HEK293 (cell line): ENCODE measurements around the gene COQ8B.

ENCODE experiments used
- CTCF ChIA-PET: fragments of 350-600 bp; formaldehyde crosslinking; extraction: SDS; loops from one replicate; lab custom pipeline; 2021; ENCODE audit warnings: antibody characterized with exemption; lab: Yijun Ruan, JAX
- POLR2A ChIA-PET: fragments of 300-600 bp; formaldehyde crosslinking; extraction: SDS; loops from one replicate; lab custom pipeline; 2020; ENCODE audit warnings: antibody characterized with exemption, inconsistent platforms; lab: Yijun Ruan, JAX
- H3K27ac ChIP-seq: fragments of 200-500 bp; sonication (Bioruptor generic); 2 replicates; pipeline ENCODE4 v1.5.1; 2014; ENCODE audit warnings: low read depth, low read length, control low read depth, inconsistent platforms; ENCODE audit errors: extremely low read depth
- H3K36me3 ChIP-seq, 2 experiments: fragments of 200-500 bp in 1 of 2; sonication (Bioruptor generic) in 1 of 2; 1 replicate in 1 of 2; 2 replicates in 1 of 2; pipeline ENCODE4 v1.5.1; 2014 to 2017; ENCODE audit warnings: inconsistent platforms in 2 of 2, low read length in 2 of 2; ENCODE audit not compliant: control insufficient read depth in 2 of 2, insufficient read depth in 1 of 2
- H3K4me1 ChIP-seq: fragments of 200-500 bp; sonication (Bioruptor generic); 2 replicates; pipeline ENCODE4 v1.5.1; 2014; ENCODE audit warnings: mild to moderate bottlenecking, low read length, inconsistent platforms; ENCODE audit not compliant: control insufficient read depth, insufficient read depth
- H3K4me3 ChIP-seq: 2 replicates; pipeline ENCODE4 v1.5.1; 2011; ENCODE audit warnings: low read depth, mild to moderate bottlenecking, control low read depth, low read length, moderate library complexity
- H3K9me3 ChIP-seq: fragments of 200-500 bp; sonication (Bioruptor generic); 2 replicates; pipeline ENCODE4 v1.5.1; 2014; ENCODE audit warnings: low read depth, low read length, inconsistent platforms; ENCODE audit not compliant: control insufficient read depth, insufficient read depth
- BCL11B ChIP-seq: fragments of 450-650 bp; formaldehyde crosslinking; IDR thresholded peaks from 2 replicates; pipeline ENCODE4 v1.5.1; 2016; ENCODE audit warnings: low read depth, missing biosample characterization, missing genetic modification characterization
- FEZF1 ChIP-seq: fragments of 450-650 bp; formaldehyde crosslinking; IDR thresholded peaks from 2 replicates; pipeline ENCODE4 v1.5.1; 2016; ENCODE audit warnings: missing biosample characterization, missing genetic modification characterization
- HOXD13 ChIP-seq: sonication (generic); formaldehyde crosslinking; IDR thresholded peaks from 2 replicates; pipeline ENCODE4 v1.8.0; 2022; ENCODE audit warnings: missing genetic modification reagents, borderline replicate concordance
- OSR2 ChIP-seq: fragments of 450-650 bp; formaldehyde crosslinking; IDR thresholded peaks from 2 replicates; pipeline ENCODE4 v1.5.1; 2016; ENCODE audit warnings: missing biosample characterization, missing genetic modification characterization
- ZBTB1 ChIP-seq: fragments of 450-650 bp; formaldehyde crosslinking; IDR thresholded peaks from 2 replicates; pipeline ENCODE4 v1.5.1; 2016; ENCODE audit warnings: missing biosample characterization, missing genetic modification characterization
- ZNF146 ChIP-seq: fragments of 450-650 bp; formaldehyde crosslinking; IDR thresholded peaks from 2 replicates; pipeline ENCODE4 v1.5.1; 2016; ENCODE audit warnings: missing biosample characterization, missing genetic modification characterization
- ZNF214 ChIP-seq: fragments of 450-650 bp; formaldehyde crosslinking; IDR thresholded peaks from 2 replicates; pipeline ENCODE4 v1.5.1; 2017; ENCODE audit warnings: missing biosample characterization, mild to moderate bottlenecking, missing genetic modification characterization, borderline replicate concordance
- ZNF239 ChIP-seq: fragments of 450-650 bp; formaldehyde crosslinking; IDR thresholded peaks from 2 replicates; pipeline ENCODE4 v1.5.1; 2016; ENCODE audit warnings: missing biosample characterization, missing genetic modification characterization
- ZNF394 ChIP-seq: fragments of 450-650 bp; formaldehyde crosslinking; IDR thresholded peaks from 2 replicates; pipeline ENCODE4 v1.5.1; 2016; ENCODE audit warnings: missing biosample characterization, missing genetic modification characterization, mild to moderate bottlenecking, moderate library complexity, borderline replicate concordance
- ZNF501 ChIP-seq: fragments of 450-650 bp; formaldehyde crosslinking; IDR thresholded peaks from 2 replicates; pipeline ENCODE4 v1.5.1; 2016; ENCODE audit warnings: missing biosample characterization, missing genetic modification characterization
- ZNF664 ChIP-seq: fragments of 450-650 bp; formaldehyde crosslinking; IDR thresholded peaks from 2 replicates; pipeline ENCODE4 v1.5.1; 2016; ENCODE audit warnings: missing biosample characterization, missing genetic modification characterization
- ZNF768 ChIP-seq: fragments of 450-650 bp; formaldehyde crosslinking; IDR thresholded peaks from 2 replicates; pipeline ENCODE4 v1.5.1; 2018; ENCODE audit warnings: missing biosample characterization, mild to moderate bottlenecking, missing genetic modification characterization
- ZNF777 ChIP-seq: fragments of 450-650 bp; formaldehyde crosslinking; IDR thresholded peaks from 2 replicates; pipeline ENCODE4 v1.5.1; 2017; ENCODE audit warnings: missing biosample characterization, missing genetic modification characterization, borderline replicate concordance
- ZSCAN30 ChIP-seq: fragments of 450-650 bp; IDR thresholded peaks from 2 replicates; pipeline ENCODE4 v1.5.1; 2018; ENCODE audit warnings: missing biosample characterization, mild to moderate bottlenecking, missing genetic modification characterization, moderate library complexity
- TF ChIP-seq, protein P1 (sequence below): fragments of 450-650 bp; formaldehyde crosslinking; conservative IDR thresholded peaks from 2 replicates; pipeline ENCODE4 v1.5.1; 2016; ENCODE audit warnings: low read depth, missing biosample characterization, missing genetic modification characterization
- TF ChIP-seq, protein P2 (sequence below): fragments of 450-650 bp; formaldehyde crosslinking; IDR thresholded peaks from 2 replicates; pipeline ENCODE4 v1.5.1; 2016; ENCODE audit warnings: missing biosample characterization, missing genetic modification characterization
- TF ChIP-seq, protein P3 (sequence below): fragments of 450-650 bp; formaldehyde crosslinking; IDR thresholded peaks from 2 replicates; pipeline ENCODE4 v1.5.1; 2016; ENCODE audit warnings: missing biosample characterization, missing genetic modification characterization
- TF ChIP-seq, protein P4 (sequence below): fragments of 450-650 bp; formaldehyde crosslinking; IDR thresholded peaks from 2 replicates; pipeline ENCODE4 v1.5.1; 2016; ENCODE audit warnings: missing biosample characterization, missing genetic modification characterization
- TF ChIP-seq, protein P5 (sequence below): fragments of 450-650 bp; formaldehyde crosslinking; IDR thresholded peaks from 2 replicates; pipeline ENCODE4 v1.5.1; 2017; ENCODE audit warnings: missing biosample characterization, missing genetic modification characterization

The COQ8B gene

DNA sequence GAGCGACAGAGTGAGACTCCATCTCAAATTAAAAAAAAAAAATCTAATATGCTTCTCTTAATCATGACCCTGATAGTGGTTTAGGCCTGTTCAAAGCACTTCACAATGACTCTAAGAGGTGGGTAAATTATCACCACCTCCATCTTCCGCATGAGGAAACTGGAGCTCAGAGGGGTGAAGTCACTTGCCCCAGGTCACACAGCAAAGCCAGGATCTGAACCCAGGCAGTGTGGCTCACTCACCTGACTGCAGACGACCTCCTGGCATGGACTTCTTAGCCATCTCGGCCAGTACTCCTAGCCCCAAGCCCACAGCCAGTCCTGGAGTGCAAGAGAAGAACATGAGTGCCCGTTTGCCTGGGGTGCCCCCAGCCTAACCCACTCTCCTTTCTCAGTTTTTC lies 6.9 kb downstream of the COQ8B start:
- H3K4me3 ChIP-seq = no peak overlapping the region
- TF ChIP-seq, protein P1, sequence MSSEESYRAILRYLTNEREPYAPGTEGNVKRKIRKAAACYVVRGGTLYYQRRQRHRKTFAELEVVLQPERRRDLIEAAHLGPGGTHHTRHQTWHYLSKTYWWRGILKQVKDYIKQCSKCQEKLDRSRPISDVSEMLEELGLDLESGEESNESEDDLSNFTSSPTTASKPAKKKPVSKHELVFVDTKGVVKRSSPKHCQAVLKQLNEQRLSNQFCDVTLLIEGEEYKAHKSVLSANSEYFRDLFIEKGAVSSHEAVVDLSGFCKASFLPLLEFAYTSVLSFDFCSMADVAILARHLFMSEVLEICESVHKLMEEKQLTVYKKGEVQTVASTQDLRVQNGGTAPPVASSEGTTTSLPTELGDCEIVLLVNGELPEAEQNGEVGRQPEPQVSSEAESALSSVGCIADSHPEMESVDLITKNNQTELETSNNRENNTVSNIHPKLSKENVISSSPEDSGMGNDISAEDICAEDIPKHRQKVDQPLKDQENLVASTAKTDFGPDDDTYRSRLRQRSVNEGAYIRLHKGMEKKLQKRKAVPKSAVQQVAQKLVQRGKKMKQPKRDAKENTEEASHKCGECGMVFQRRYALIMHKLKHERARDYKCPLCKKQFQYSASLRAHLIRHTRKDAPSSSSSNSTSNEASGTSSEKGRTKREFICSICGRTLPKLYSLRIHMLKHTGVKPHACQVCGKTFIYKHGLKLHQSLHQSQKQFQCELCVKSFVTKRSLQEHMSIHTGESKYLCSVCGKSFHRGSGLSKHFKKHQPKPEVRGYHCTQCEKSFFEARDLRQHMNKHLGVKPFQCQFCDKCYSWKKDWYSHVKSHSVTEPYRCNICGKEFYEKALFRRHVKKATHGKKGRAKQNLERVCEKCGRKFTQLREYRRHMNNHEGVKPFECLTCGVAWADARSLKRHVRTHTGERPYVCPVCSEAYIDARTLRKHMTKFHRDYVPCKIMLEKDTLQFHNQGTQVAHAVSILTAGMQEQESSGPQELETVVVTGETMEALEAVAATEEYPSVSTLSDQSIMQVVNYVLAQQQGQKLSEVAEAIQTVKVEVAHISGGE (tag by site-specific recombination) = no peak
- TF ChIP-seq ZNF768 (tag by site-specific recombination) = peak; percentile 80
- CTCF ChIA-PET = interaction anchor here (0.6 to 1.8 kb wide), 3 partner anchors 46 to 222 kb away, joined by 4 to 5 read pairs (median 4); partner anchors contain the start of gene MIA
- peaks cover 6% of the 10 kb centered on the region for H3K4me1 ChIP-seq
- H3K36me3 ChIP-seq = peaks cover 70 to 90% of the 10 kb centered on the region in 2 experiments
- H3K27ac ChIP-seq = no peak overlapping the region
- no peaks in the 10 kb centered on the region for H3K9me3 ChIP-seq
- POLR2A ChIA-PET = interaction anchor here (0.6 kb wide), 1 partner anchor 41 kb away, joined by 3 read pairs; the partner anchor contains the start of genes ACTMAP and SNRPA

DNA sequence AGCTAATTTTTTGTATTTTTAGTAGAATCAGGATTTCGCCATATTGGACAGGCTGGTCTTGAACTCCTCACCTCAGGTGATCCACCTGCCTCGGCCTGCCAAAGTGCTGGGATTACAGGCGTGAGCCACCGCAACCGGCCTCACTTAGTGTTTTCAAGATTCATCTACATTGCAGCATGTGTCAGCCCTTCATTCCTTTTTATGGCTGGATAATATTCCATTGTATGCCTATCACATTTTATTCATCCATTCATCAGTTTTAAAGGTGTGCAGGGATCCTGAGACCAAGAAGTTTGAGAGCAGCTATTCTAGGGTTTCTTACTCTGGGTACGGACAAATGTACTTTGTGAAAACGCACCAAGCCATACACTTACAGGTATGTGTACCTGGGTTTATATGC lies 9.1 kb downstream of the COQ8B start:
- Histone ChIP-seq H3K4me1 (no peaks in the 10 kb centered on the region), H3K36me3 (peaks cover 84 to 97% of the 10 kb centered on the region in 2 experiments), H3K4me3 (no peak overlapping the region), H3K27ac (no peak overlapping the region), H3K9me3 (no peaks in the 10 kb centered on the region)
- ChIA-PET CTCF (interaction anchor here (0.6 to 1.7 kb wide), 6 partner anchors 55 to 1729 kb away, joined by 3 to 6 read pairs (median 4); partner anchors contain the start of gene EGLN2), POLR2A (interaction anchor here (0.6 to 1.2 kb wide), 4 partner anchors 9 to 43 kb away, joined by 3 to 7 read pairs (median 4); partner anchors contain the start of genes ACTMAP, COQ8B, ITPKC and NUMBL)
- TF ChIP-seq ZNF146 (peak; percentile 76; the same call in 1 of the 2 replicates), ZNF664 (tag by site-specific recombination) (peak; percentile 53; the same call in 1 of the 2 replicates)
- TF ChIP-seq, protein P2, sequence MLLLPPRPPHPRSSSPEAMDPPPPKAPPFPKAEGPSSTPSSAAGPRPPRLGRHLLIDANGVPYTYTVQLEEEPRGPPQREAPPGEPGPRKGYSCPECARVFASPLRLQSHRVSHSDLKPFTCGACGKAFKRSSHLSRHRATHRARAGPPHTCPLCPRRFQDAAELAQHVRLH (tag by site-specific recombination) = no peak

DNA sequence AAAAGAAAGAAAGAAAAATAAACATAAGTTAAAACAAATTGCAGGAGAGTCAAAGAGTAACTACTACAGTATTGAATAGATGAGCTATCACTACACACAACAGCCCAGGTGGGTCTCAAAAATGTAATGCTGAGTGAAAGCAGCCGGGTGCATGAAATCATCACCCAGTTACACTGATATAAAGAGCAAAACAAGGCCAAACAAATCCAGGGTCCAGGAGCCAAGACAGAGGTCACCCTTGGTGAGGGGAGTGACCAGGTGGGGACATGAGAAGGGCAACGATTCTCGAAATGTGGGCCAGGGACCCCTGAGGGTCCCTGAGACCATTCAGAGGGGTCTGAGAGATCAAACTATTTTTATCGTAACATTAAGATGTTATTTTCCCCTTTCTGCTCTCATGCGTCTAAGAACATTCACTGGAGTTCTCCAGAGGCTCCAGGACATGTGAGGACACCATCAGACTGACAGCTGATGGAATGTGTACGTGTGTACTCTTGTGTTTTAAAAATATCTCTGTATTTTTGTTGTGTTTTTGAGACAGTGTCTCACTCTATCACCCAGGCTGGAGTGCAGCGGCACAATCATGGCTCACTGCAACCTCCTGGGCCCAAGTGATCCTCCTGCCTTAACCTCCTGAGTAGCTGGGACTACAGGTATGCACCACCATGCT lies 10.6 kb downstream of the COQ8B start:
- no peak overlapping the region for H3K4me3 ChIP-seq
- H3K27ac ChIP-seq = 0 out of 2 replicates have a peak overlapping the region, but pooled peaks have one; percentile 1
- ChIA-PET POLR2A (interaction anchor here (0.6 to 1.9 kb wide), 4 partner anchors 10 to 441 kb away, joined by 3 to 8 read pairs (median 6); partner anchors contain the start of genes ACTMAP, COQ8B and ITPKC), CTCF (interaction anchor here (0.6 to 1.5 kb wide), 3 partner anchors 61 to 285 kb away, joined by 3 to 6 read pairs (median 3); no protein-coding TSS in a partner anchor)
- no peaks in the 10 kb centered on the region for H3K9me3 ChIP-seq
- H3K4me1 ChIP-seq = no peaks in the 10 kb centered on the region
- peaks cover 87 to 95% of the 10 kb centered on the region in 2 experiments for H3K36me3 ChIP-seq
- TF ChIP-seq, protein P3, sequence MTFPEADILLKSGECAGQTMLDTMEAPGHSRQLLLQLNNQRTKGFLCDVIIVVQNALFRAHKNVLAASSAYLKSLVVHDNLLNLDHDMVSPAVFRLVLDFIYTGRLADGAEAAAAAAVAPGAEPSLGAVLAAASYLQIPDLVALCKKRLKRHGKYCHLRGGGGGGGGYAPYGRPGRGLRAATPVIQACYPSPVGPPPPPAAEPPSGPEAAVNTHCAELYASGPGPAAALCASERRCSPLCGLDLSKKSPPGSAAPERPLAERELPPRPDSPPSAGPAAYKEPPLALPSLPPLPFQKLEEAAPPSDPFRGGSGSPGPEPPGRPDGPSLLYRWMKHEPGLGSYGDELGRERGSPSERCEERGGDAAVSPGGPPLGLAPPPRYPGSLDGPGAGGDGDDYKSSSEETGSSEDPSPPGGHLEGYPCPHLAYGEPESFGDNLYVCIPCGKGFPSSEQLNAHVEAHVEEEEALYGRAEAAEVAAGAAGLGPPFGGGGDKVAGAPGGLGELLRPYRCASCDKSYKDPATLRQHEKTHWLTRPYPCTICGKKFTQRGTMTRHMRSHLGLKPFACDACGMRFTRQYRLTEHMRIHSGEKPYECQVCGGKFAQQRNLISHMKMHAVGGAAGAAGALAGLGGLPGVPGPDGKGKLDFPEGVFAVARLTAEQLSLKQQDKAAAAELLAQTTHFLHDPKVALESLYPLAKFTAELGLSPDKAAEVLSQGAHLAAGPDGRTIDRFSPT (tag by site-specific recombination) = no peak
- TF ChIP-seq ZNF214 (tag by site-specific recombination) (no peak), ZNF777 (tag by site-specific recombination) (no peak), ZSCAN30 (tag by site-specific recombination) (no peak), OSR2 (tag by site-specific recombination) (no peak), ZNF501 (tag by site-specific recombination) (no peak), ZNF394 (tag by site-specific recombination) (no peak), HOXD13 (CRISPR knock-in tag) (no peak), ZNF239 (tag by site-specific recombination) (no peak), BCL11B (no peak), FEZF1 (tag by site-specific recombination) (no peak), ZBTB1 (tag by site-specific recombination) (no peak)
- TF ChIP-seq, protein P4, sequence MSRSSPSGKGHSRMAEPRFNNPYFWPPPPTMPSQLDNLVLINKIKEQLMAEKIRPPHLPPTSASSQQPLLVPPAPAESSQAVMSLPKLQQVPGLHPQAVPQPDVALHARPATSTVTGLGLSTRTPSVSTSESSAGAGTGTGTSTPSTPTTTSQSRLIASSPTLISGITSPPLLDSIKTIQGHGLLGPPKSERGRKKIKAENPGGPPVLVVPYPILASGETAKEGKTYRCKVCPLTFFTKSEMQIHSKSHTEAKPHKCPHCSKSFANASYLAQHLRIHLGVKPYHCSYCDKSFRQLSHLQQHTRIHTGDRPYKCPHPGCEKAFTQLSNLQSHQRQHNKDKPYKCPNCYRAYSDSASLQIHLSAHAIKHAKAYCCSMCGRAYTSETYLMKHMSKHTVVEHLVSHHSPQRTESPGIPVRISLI (tag by site-specific recombination) = no peak
- TF ChIP-seq, protein P5, sequence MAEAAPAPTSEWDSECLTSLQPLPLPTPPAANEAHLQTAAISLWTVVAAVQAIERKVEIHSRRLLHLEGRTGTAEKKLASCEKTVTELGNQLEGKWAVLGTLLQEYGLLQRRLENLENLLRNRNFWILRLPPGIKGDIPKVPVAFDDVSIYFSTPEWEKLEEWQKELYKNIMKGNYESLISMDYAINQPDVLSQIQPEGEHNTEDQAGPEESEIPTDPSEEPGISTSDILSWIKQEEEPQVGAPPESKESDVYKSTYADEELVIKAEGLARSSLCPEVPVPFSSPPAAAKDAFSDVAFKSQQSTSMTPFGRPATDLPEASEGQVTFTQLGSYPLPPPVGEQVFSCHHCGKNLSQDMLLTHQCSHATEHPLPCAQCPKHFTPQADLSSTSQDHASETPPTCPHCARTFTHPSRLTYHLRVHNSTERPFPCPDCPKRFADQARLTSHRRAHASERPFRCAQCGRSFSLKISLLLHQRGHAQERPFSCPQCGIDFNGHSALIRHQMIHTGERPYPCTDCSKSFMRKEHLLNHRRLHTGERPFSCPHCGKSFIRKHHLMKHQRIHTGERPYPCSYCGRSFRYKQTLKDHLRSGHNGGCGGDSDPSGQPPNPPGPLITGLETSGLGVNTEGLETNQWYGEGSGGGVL (tag by site-specific recombination) = no peak
